Liver (tissue), 9 donors: ENCODE measurements around the gene GPR146. TPM values are rescaled to one million over a fixed set of nuclear protein-coding genes. Genes with fewer than 3 reads are reported as not detected.

Experiments used
- DNase-seq: peaks from one replicate; pipeline ENCODE4 v3.0.0-alpha.2; 2017; ENCODE audit warnings: low spot score
- H3K27ac ChIP-seq, 2 donors: one replicate each; pipeline ENCODE4 v1.7.0; 2013; ENCODE audit warnings: inconsistent platforms in 2 of 2, low read length in 2 of 2, control low read depth in 1 of 2, low read depth in 1 of 2, mild to moderate bottlenecking in 1 of 2
- H3K27me3 ChIP-seq, 4 donors: one replicate each; pipeline versions ENCODE4 v1.6.1 to v1.7.0; 2013; ENCODE audit warnings: low read length in 3 of 4, inconsistent platforms in 1 of 4, mild to moderate bottlenecking in 1 of 4, moderate library complexity in 1 of 4; ENCODE audit not compliant: control insufficient read depth in 4 of 4, insufficient read depth in 4 of 4
- H3K36me3 ChIP-seq, 4 donors: one replicate each; pipeline versions ENCODE4 v1.6.1 to v1.7.0; 2013; ENCODE audit warnings: low read length in 3 of 4, mild to moderate bottlenecking in 3 of 4, low read depth in 1 of 4, moderate library complexity in 1 of 4; ENCODE audit not compliant: control insufficient read depth in 4 of 4, insufficient read depth in 3 of 4
- H3K4me1 ChIP-seq, 4 donors: one replicate each; pipeline versions ENCODE4 v1.6.1 to v1.7.0; 2013; ENCODE audit warnings: low read length in 3 of 4, mild to moderate bottlenecking in 3 of 4, moderate library complexity in 1 of 4; ENCODE audit not compliant: control insufficient read depth in 4 of 4, insufficient read depth in 4 of 4
- H3K4me3 ChIP-seq, 3 donors: one replicate each; pipeline versions ENCODE4 v1.6.1 to v1.7.0; 2013; ENCODE audit warnings: low read length in 3 of 3, control low read depth in 1 of 3, low read depth in 1 of 3, mild to moderate bottlenecking in 1 of 3
- H3K9ac ChIP-seq, 2 donors: one replicate each; pipeline ENCODE4 v1.7.0; 2013; ENCODE audit warnings: low read length in 2 of 2, mild to moderate bottlenecking in 2 of 2, moderate library complexity in 2 of 2, control low read depth in 1 of 2, low read depth in 1 of 2
- H3K9me3 ChIP-seq, 4 donors: one replicate each; pipeline versions ENCODE4 v1.6.1 to v1.7.0; 2013; ENCODE audit warnings: low read length in 3 of 4; ENCODE audit not compliant: control insufficient read depth in 4 of 4
- FOXA1 ChIP-seq: IDR thresholded peaks from 2 replicates; pipeline ENCODE4 v1.6.1; 2016; ENCODE audit warnings: antibody characterized with exemption
- FOXA2 ChIP-seq: IDR thresholded peaks from 2 replicates; pipeline ENCODE4 v1.6.1; 2016; ENCODE audit warnings: antibody characterized with exemption
- HNF4A ChIP-seq, 2 donors: conservative IDR thresholded peaks; 2 replicates each; pipeline ENCODE4 v1.6.1; 2016; ENCODE audit warnings: antibody characterized with exemption in 2 of 2, mild to moderate bottlenecking in 2 of 2
- HNF4G ChIP-seq: IDR thresholded peaks from 2 replicates; pipeline ENCODE4 v1.6.1; 2016; ENCODE audit warnings: antibody characterized with exemption
- JUND ChIP-seq, 2 donors: IDR thresholded peaks; 2 replicates each; pipeline ENCODE4 v1.6.1; 2016; ENCODE audit warnings: antibody characterized with exemption in 2 of 2
- NR2F2 ChIP-seq: IDR thresholded peaks from 2 replicates; pipeline ENCODE4 v1.6.1; 2016; ENCODE audit warnings: antibody characterized with exemption
- RAD21 ChIP-seq, 2 donors: IDR thresholded peaks; 2 replicates each; pipeline ENCODE4 v1.6.1; 2016; ENCODE audit warnings: antibody characterized with exemption in 2 of 2, mild to moderate bottlenecking in 2 of 2
- REST ChIP-seq: IDR thresholded peaks from 2 replicates; pipeline ENCODE4 v1.6.1; 2016; ENCODE audit warnings: antibody characterized with exemption, mild to moderate bottlenecking
- RXRA ChIP-seq, 2 donors: IDR thresholded peaks; 2 replicates each; pipeline ENCODE4 v1.6.1; 2017 to 2018; ENCODE audit warnings: antibody characterized with exemption in 2 of 2, mild to moderate bottlenecking in 1 of 2
- TAF1 ChIP-seq: conservative IDR thresholded peaks from 2 replicates; pipeline ENCODE4 v1.6.1; 2016; ENCODE audit warnings: antibody characterized with exemption, mild to moderate bottlenecking
- YY1 ChIP-seq: IDR thresholded peaks from 2 replicates; pipeline ENCODE4 v1.6.1; 2016; ENCODE audit warnings: antibody characterized with exemption, mild to moderate bottlenecking
- ZBTB33 ChIP-seq: IDR thresholded peaks from 2 replicates; pipeline ENCODE4 v1.6.1; 2016; ENCODE audit warnings: antibody characterized with exemption
- WGBS: extraction: QIAGEN DNeasy Blood & Tissue Kit; methylation state at CpG from one replicate; pipeline ENCODE4 v1.1.7; 2013; 5-methylcytosine and 5-hydroxymethylcytosine counted together
- polyA plus RNA-seq, 2 donors: library from polyadenylated mRNA; stranded (reverse) in 1 of 2; unstranded in 1 of 2; fragments of 200-250 nt in 1 of 2; fragments of >200 nt in 1 of 2; fragmentation: Nextera tagmentation in 1 of 2; extraction: Ambion mirVana in 1 of 2; gene quantifications; one replicate each; pipeline versions ENCODE4 v1.2.1 to v1.2.3, GENCODE V29; 2013 to 2015
- total RNA-seq, 2 donors: library from RNA; depleted of rRNA; stranded (reverse); fragments of >200 nt; gene quantifications; one replicate each; pipeline ENCODE4 v1.2.3, GENCODE V29; 2014
- donor health status: healthy.
- donor health status: healthy.
- donor health status: healthy.
- donor health status: healthy.
- donor health status: healthy.

The GPR146 gene
- total and polyA plus RNA-seq, 4 donors, result 15.5 to 33.5 (median 26.7) TPM

- Histone ChIP-seq H3K9me3 (no peaks in the 10 kb centered on the region), H3K4me3 (no peak overlapping the region), H3K4me1 (peaks cover 14 to 39% (median 33%) of the 10 kb centered on the region in 4 donors), H3K36me3 (no peaks in the 10 kb centered on the region), H3K27ac (peak overlapping the region in 1 of 2 donors; percentile 5), H3K9ac (no peak overlapping the region), H3K27me3 (no peaks in the 10 kb centered on the region)
- 84% methylated on average over 40 of the region's 40 CpGs for WGBS
- TF ChIP-seq REST, result no peak
- no peak for TF ChIP-seq YY1
- TF ChIP-seq FOXA2, result no peak
- no peak for TF ChIP-seq HNF4A (conservative IDR thresholded peaks at IDR 0.05)
- no peak for TF ChIP-seq RXRA (IDR thresholded peaks at IDR 0.05)
- no peak for TF ChIP-seq NR2F2
- no peak for DNase-seq
These were observed 2.5 kb upstream of the GPR146 start for GRCh38 chr7:1041551-1042491.

GRCh38 chr7:1042492-1042833, 1.9 kb upstream of the GPR146 start:
- peaks cover 16 to 44% (median 36%) of the 10 kb centered on the region in 4 donors for H3K4me1 ChIP-seq

More at GRCh38 chr7:1042492-1042833, 1.9 kb upstream of the GPR146 start:
- H3K4me3 ChIP-seq, result no peak overlapping the region
- 66% methylated on average over 7 of the region's 7 CpGs for WGBS
- no peak for DNase-seq
- TF ChIP-seq HNF4G, result no peak
- no peak for TF ChIP-seq RAD21 (IDR thresholded peaks at IDR 0.05)
- no peak for TF ChIP-seq TAF1
- TF ChIP-seq JUND (IDR thresholded peaks at IDR 0.05), result no peak
- TF ChIP-seq YY1, result no peak
- no peak for TF ChIP-seq FOXA1
- TF ChIP-seq ZBTB33, result no peak
- H3K27ac ChIP-seq, result no peak overlapping the region
- H3K27me3 ChIP-seq, result no peaks in the 10 kb centered on the region
- H3K9me3 ChIP-seq, result no peaks in the 10 kb centered on the region
- no peak overlapping the region for H3K9ac ChIP-seq
- no peaks in the 10 kb centered on the region for H3K36me3 ChIP-seq
